ENCODE results near the gene FOXP1. TPM values are rescaled to one million over a fixed set of nuclear protein-coding genes. Genes with fewer than 3 reads are reported as not detected.
"Not testable (repeated sequence)": the region's sequence is repeated elsewhere in the genome, so short reads cannot be mapped to it uniquely, and the experiment has no call there.

Gene FOXP1
- total RNA-seq, 1 experiment from 2014 or later = 334 TPM

DNA sequence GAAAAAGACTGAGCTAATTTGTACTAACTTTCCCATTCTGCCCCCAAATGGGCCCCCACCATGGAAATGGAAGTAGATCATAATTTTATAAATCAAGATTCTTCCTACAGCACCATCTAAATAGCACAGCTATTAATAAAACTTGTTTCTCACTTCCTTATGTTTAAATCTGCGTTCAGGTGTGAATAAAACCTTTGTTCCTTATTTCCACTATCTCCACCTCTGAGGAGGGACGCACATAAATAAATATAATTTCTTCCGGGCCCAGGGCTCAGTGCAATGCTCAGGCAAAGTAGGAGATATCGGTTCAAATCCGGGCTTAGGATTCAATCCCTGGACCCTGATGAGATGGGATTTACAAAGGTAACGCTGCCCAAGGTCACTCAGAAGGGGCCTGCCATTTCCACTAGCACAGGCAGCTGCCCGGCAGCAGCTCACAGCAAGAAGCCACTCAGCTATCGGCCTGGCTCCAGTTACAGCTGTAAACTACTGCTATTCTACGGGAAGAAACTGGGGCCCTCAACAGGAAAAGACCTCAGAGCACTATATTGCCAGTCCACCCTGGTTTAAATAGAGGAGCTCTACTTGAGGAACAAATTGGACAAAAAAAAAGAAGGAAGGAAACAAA, 52.5 kb downstream of the FOXP1 start:
- Histone ChIP-seq H3K4me2 (ENCODE audit: low read depth, low read length, poor library complexity, severe bottlenecking) (peak overlapping the region; percentile 38), H3K9me3 (ENCODE audit: low read length) (no peaks in the 10 kb centered on the region), H2AFZ (ENCODE audit: low read length) (no peak overlapping the region), H4K20me1 (ENCODE audit: insufficient read depth, low read depth, low read length) (no peaks in the 10 kb centered on the region), H3K9ac (ENCODE audit: low read length) (peak overlapping the region; percentile 35), H3K4me3 (ENCODE audit: low read length) (peak overlapping the region; percentile 10; the same call in 1 of the 2 replicates), H3K79me2 (ENCODE audit: low read length) (peaks cover 100% of the 10 kb centered on the region), H3K27me3 (ENCODE audit: low read length) (no peaks in the 10 kb centered on the region), H3K9me2 (replicated peaks; ENCODE audit: insufficient read depth, low read length) (no peaks in the 10 kb centered on the region), H3K4me1 (ENCODE audit: low read length) (peaks cover 75% of the 10 kb centered on the region), H3K27ac (ENCODE audit: low read length) (peak overlapping the region; percentile 76), H3K36me3 (ENCODE audit: insufficient read depth, low read length) (0 out of 2 replicates have a peak, but pooled peaks cover 15% of the 10 kb centered on the region)
- DNase-seq = no peak

DNA sequence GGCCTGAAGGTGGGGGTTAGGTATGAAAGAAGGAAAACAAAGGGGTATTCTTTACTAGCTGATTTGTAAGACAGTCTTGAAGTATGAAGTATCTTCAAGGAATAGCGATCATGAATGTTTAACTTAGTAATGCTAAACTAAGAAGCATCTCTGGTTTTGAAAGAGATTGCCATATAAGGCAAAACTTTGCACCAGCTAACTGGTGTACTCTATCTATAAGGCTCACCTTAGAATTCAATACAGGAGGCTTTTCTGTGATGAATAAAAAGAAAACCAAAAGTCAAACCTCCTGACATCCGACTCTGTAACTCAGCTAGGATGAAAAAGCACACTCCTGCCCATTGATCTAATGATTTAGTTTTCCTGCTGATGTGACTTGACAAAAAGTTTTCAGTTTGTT, 54.7 kb downstream of the FOXP1 start:
- Histone ChIP-seq H3K9me2 (replicated peaks; ENCODE audit: insufficient read depth, low read length) (no peaks in the 10 kb centered on the region), H3K79me2 (ENCODE audit: low read length) (peaks cover 99% of the 10 kb centered on the region), H3K4me1 (ENCODE audit: low read length) (peaks cover 97% of the 10 kb centered on the region), H4K20me1 (ENCODE audit: insufficient read depth, low read depth, low read length) (no peaks in the 10 kb centered on the region), H3K27ac (ENCODE audit: low read length) (peak overlapping the region; percentile 45), H2AFZ (ENCODE audit: low read length) (no peak overlapping the region), H3K9ac (ENCODE audit: low read length) (no peak overlapping the region), H3K4me3 (ENCODE audit: low read length) (no peak overlapping the region), H3K4me2 (ENCODE audit: low read depth, low read length, poor library complexity, severe bottlenecking) (peak overlapping the region; percentile 1), H3K27me3 (ENCODE audit: low read length) (no peaks in the 10 kb centered on the region), H3K9me3 (ENCODE audit: low read length) (no peaks in the 10 kb centered on the region), H3K36me3 (ENCODE audit: insufficient read depth, low read length) (0 out of 2 replicates have a peak, but pooled peaks cover 15% of the 10 kb centered on the region)
- DNase-seq = no peak

DNA sequence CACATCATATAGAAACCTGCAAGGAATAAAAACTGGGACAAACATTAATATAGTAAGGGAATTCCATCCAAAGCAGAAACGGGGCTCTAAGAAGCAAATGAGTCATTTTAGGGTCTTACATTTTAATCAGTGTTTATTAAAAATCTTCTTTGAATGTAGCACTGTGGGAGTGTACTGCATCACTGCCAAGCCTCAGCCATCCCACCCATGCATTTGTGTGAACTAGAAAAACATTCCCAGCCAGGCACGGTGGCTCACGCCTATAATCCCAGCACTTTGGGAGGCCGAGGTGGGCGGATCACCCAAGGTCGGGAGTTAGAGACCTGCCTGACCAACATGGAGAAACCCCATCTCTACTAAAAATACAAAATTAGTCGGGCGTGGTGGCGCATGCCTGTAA, 57.1 kb downstream of the FOXP1 start:
- not testable (repeated sequence) for H3K9me3 ChIP-seq (ENCODE audit: low read length); DNase-seq; H3K9me2 ChIP-seq (replicated peaks; ENCODE audit: insufficient read depth, low read length); H3K27me3 ChIP-seq (ENCODE audit: low read length); H3K27ac ChIP-seq (ENCODE audit: low read length); H3K4me2 ChIP-seq (ENCODE audit: low read depth, low read length, poor library complexity, severe bottlenecking); H2AFZ ChIP-seq (ENCODE audit: low read length); H4K20me1 ChIP-seq (ENCODE audit: insufficient read depth, low read depth, low read length); H3K4me3 ChIP-seq (ENCODE audit: low read length); H3K9ac ChIP-seq (ENCODE audit: low read length)
- H3K4me1 ChIP-seq (ENCODE audit: low read length) = peaks cover 97% of the 10 kb centered on the region
- 0 out of 2 replicates have a peak, but pooled peaks cover 11% of the 10 kb centered on the region for H3K36me3 ChIP-seq (ENCODE audit: insufficient read depth, low read length)
- H3K79me2 ChIP-seq (ENCODE audit: low read length) = peaks cover 99% of the 10 kb centered on the region

DNA sequence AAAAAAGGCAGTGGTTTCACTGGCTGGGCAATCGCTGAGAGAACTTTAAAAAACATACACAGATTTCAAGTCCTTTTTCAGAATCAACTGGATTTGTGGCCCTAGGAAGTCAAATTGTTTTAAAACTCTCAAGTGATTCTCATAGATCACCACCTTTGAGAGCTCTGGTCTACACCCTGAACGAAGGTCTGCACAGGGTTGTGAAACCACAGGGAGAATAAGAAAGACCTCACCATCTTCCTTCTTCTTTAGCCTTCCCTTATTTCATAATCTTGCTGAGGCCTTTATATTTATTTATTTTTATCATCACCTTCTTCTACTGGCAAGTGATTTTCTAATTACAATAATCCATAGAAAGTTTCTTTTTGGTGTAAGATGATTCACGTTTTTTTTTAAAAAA, 58.1 kb downstream of the FOXP1 start:
- Histone ChIP-seq H3K4me1 (ENCODE audit: low read length) (peaks cover 97% of the 10 kb centered on the region), H3K9me2 (replicated peaks; ENCODE audit: insufficient read depth, low read length) (no peaks in the 10 kb centered on the region), H3K27me3 (ENCODE audit: low read length) (no peaks in the 10 kb centered on the region), H3K79me2 (ENCODE audit: low read length) (peaks cover 99% of the 10 kb centered on the region), H3K27ac (ENCODE audit: low read length) (peak overlapping the region; percentile 72), H3K4me3 (ENCODE audit: low read length) (no peak overlapping the region), H2AFZ (ENCODE audit: low read length) (no peak overlapping the region), H3K4me2 (ENCODE audit: low read depth, low read length, poor library complexity, severe bottlenecking) (peak overlapping the region; percentile 40), H3K9me3 (ENCODE audit: low read length) (no peaks in the 10 kb centered on the region), H3K9ac (ENCODE audit: low read length) (peak overlapping the region; percentile 14; the same call in 1 of the 2 replicates), H3K36me3 (ENCODE audit: insufficient read depth, low read length) (0 out of 2 replicates have a peak, but pooled peaks cover 11% of the 10 kb centered on the region), H4K20me1 (ENCODE audit: insufficient read depth, low read depth, low read length) (no peaks in the 10 kb centered on the region)
- DNase-seq = no peak

DNA sequence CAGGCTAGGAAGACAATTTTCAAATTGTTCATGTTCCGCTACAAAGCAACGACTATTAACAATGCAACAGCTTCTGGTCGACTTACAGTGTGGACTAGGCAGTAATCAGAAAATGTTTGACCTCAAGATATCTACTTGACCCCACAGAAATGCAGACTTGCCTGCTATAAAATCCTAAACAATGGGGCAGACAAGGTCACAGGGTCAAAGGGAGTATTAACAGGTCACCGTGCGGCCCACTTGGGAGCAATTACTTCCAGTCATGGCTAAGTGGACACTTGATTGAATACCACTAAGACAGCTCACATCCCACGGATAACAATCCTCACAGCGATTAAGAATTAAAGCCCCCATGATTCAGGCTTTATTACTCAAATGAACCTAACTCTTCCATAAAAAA, 58.9 kb downstream of the FOXP1 start:
- Histone ChIP-seq H3K9me2 (replicated peaks; ENCODE audit: insufficient read depth, low read length) (no peaks in the 10 kb centered on the region), H3K4me1 (ENCODE audit: low read length) (peaks cover 97% of the 10 kb centered on the region), H2AFZ (ENCODE audit: low read length) (no peak overlapping the region), H4K20me1 (ENCODE audit: insufficient read depth, low read depth, low read length) (no peaks in the 10 kb centered on the region), H3K27ac (ENCODE audit: low read length) (peak overlapping the region; percentile 72), H3K27me3 (ENCODE audit: low read length) (no peaks in the 10 kb centered on the region), H3K79me2 (ENCODE audit: low read length) (peaks cover 99% of the 10 kb centered on the region), H3K9ac (ENCODE audit: low read length) (no peak overlapping the region), H3K4me3 (ENCODE audit: low read length) (no peak overlapping the region), H3K9me3 (ENCODE audit: low read length) (no peaks in the 10 kb centered on the region), H3K4me2 (ENCODE audit: low read depth, low read length, poor library complexity, severe bottlenecking) (peak overlapping the region; percentile 40), H3K36me3 (ENCODE audit: insufficient read depth, low read length) (0 out of 2 replicates have a peak, but pooled peaks cover 11% of the 10 kb centered on the region)
- DNase-seq = no peak

DNA sequence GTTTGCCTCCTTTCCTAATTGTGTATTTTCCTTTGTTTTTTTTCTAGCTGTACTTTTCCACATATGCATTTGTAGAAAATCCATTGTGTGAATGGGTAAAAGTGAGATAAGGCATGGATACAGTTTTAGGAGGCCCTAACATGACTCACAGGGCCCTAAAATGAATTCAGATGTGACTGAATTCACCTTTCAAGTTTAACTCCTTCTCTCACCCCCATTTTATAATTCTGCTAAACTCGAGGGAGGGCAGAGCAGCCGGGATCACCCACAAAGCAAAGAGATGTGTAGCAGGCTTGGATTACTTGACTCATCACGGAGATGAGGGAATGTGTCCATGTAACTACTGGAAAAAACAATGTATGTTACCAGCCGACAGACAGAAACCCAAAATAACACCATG, 59.9 kb downstream of the FOXP1 start:
- Histone ChIP-seq H3K4me3 (ENCODE audit: low read length) (no peak overlapping the region), H2AFZ (ENCODE audit: low read length) (no peak overlapping the region), H3K9me2 (replicated peaks; ENCODE audit: insufficient read depth, low read length) (no peaks in the 10 kb centered on the region), H3K4me1 (ENCODE audit: low read length) (peaks cover 97% of the 10 kb centered on the region), H3K79me2 (ENCODE audit: low read length) (peaks cover 99% of the 10 kb centered on the region), H4K20me1 (ENCODE audit: insufficient read depth, low read depth, low read length) (no peaks in the 10 kb centered on the region), H3K27ac (ENCODE audit: low read length) (peak overlapping the region; percentile 72), H3K9me3 (ENCODE audit: low read length) (no peaks in the 10 kb centered on the region), H3K27me3 (ENCODE audit: low read length) (no peaks in the 10 kb centered on the region), H3K9ac (ENCODE audit: low read length) (peak overlapping the region; percentile 19; the same call in 1 of the 2 replicates), H3K4me2 (ENCODE audit: low read depth, low read length, poor library complexity, severe bottlenecking) (peak overlapping the region; percentile 40), H3K36me3 (ENCODE audit: insufficient read depth, low read length) (peaks cover 9% of the 10 kb centered on the region; the same call in 1 of the 2 replicates)
- DNase-seq = no peak

DNA sequence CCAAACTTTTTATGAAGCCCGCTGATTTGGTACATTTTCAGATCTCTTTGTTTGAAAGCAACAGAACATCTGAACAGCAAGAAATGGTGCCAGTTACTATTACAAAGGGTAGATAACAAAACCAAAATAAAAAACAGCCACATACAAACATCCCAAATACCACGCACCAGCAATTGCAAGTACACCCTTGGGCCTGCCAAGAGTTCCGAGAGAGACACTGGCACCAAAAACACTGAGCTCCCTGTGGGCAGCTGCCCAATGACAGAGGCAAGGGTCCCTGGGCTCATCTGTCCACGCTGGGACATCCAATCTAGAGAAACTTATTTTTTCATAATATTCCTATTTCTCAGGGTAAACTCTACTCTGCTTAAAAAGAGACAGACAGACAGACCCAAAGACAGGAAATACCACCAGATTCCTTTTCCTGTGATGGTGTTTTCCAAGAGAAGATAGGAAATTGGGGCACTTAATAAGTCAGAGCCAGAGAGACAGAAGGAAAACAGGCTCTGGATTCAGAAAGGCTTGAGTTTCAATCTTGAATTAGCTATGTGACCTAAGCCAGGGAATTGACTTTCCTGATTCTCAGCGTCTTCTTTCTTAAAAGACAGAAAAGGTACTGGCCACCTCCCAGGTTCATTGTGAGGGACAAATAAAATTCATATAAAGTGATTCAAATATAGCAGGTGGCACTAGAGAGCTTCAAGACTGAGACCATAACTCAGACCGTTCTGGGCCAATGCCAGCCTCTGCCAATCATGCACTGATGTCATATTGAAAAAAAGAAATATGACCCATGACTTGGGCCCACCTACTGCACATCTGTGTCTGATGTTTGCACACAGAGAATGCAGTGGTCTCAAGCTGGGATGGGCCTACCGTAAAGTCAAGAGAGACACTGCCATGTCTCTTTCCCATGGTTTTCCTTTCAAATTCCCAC, 61.3 kb downstream of the FOXP1 start:
- H3K9ac ChIP-seq (ENCODE audit: low read length) = peak overlapping the region; percentile 35
- 0 out of 2 replicates have a peak overlapping the region, but pooled peaks have one; percentile 0 for H3K4me3 ChIP-seq (ENCODE audit: low read length)
- no peaks in the 10 kb centered on the region for H3K9me2 ChIP-seq (replicated peaks; ENCODE audit: insufficient read depth, low read length)
- H3K79me2 ChIP-seq (ENCODE audit: low read length) = peaks cover 99% of the 10 kb centered on the region
- no peaks in the 10 kb centered on the region for H3K27me3 ChIP-seq (ENCODE audit: low read length)
- H3K27ac ChIP-seq (ENCODE audit: low read length) = peak overlapping the region; percentile 72
- H3K4me1 ChIP-seq (ENCODE audit: low read length) = peaks cover 97% of the 10 kb centered on the region
- H2AFZ ChIP-seq (ENCODE audit: low read length) = no peak overlapping the region
- H3K36me3 ChIP-seq (ENCODE audit: insufficient read depth, low read length) = peaks cover 5% of the 10 kb centered on the region; the same call in 1 of the 2 replicates
- H3K4me2 ChIP-seq (ENCODE audit: low read depth, low read length, poor library complexity, severe bottlenecking) = peak overlapping the region; percentile 40
- no peaks in the 10 kb centered on the region for H3K9me3 ChIP-seq (ENCODE audit: low read length)
- no peaks in the 10 kb centered on the region for H4K20me1 ChIP-seq (ENCODE audit: insufficient read depth, low read depth, low read length)
- peak; percentile 89 for DNase-seq

DNA sequence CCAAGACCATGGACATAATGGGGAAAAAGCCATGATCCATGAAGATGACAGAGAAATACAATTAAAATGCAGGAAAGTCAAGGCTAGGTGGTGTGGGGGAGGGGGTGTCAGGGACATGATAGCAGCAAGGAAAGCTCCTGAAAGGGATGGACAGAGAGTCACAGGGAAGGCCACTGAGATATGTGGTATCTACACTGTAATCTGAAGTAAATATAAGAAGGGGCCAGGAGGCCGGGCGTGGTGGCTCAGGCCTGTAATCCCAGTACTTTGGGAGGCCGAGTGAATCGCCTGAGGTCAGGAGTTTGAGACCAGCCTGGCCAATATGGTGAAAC, 62.5 kb downstream of the FOXP1 start:
- no peak overlapping the region; the same call in 1 of the 2 replicates for H3K4me3 ChIP-seq (ENCODE audit: low read length)
- peaks cover 99% of the 10 kb centered on the region for H3K79me2 ChIP-seq (ENCODE audit: low read length)
- H3K27ac ChIP-seq (ENCODE audit: low read length) = peak overlapping the region; percentile 72
- no peaks in the 10 kb centered on the region for H3K27me3 ChIP-seq (ENCODE audit: low read length)
- no peaks in the 10 kb centered on the region for H4K20me1 ChIP-seq (ENCODE audit: insufficient read depth, low read depth, low read length)
- H2AFZ ChIP-seq (ENCODE audit: low read length) = no peak overlapping the region
- no peaks in the 10 kb centered on the region for H3K9me2 ChIP-seq (replicated peaks; ENCODE audit: insufficient read depth, low read length)
- peak overlapping the region; percentile 5; the same call in 1 of the 2 replicates for H3K9ac ChIP-seq (ENCODE audit: low read length)
- H3K9me3 ChIP-seq (ENCODE audit: low read length) = no peaks in the 10 kb centered on the region
- peak overlapping the region; percentile 49 for H3K4me2 ChIP-seq (ENCODE audit: low read depth, low read length, poor library complexity, severe bottlenecking)
- DNase-seq = no peak
- peaks cover 97% of the 10 kb centered on the region for H3K4me1 ChIP-seq (ENCODE audit: low read length)
- peaks cover 10% of the 10 kb centered on the region; the same call in 1 of the 2 replicates for H3K36me3 ChIP-seq (ENCODE audit: insufficient read depth, low read length)
